Fibroblast of mammary gland (primary cell): ENCODE measurements around the gene DCC.

Experiments used
- DNase-seq: peaks from one replicate; pipeline ENCODE4 v3.0.0-alpha.2; 2010; ENCODE audit warnings: low read depth
- H3K4me3 ChIP-seq: 2 replicates; pipeline ENCODE4 v1.5.1; 2011; ENCODE audit warnings: low read depth, mild to moderate bottlenecking, low read length, moderate library complexity; ENCODE audit not compliant: control insufficient read depth
- CTCF ChIP-seq: conservative IDR thresholded peaks from 2 replicates; pipeline ENCODE4 v1.5.1; 2011; ENCODE audit warnings: low read depth, low read length, inconsistent platforms; ENCODE audit not compliant: control insufficient read depth, insufficient read depth

Gene DCC

GRCh38 chr18:52933356-52933755, 593.4 kb downstream of the DCC start:
- DNase-seq: no peak
- TF ChIP-seq CTCF: no peak
- no peak overlapping the region for H3K4me3 ChIP-seq

GRCh38 chr18:52936931-52937330, 596.9 kb downstream of the DCC start:
- TF ChIP-seq CTCF: no peak
- no peak for DNase-seq
- no peak overlapping the region for H3K4me3 ChIP-seq

GRCh38 chr18:52937840-52938239, 597.8 kb downstream of the DCC start:
- no peak overlapping the region for H3K4me3 ChIP-seq
- DNase-seq: no peak
- no peak for TF ChIP-seq CTCF

- no peak for TF ChIP-seq CTCF
- DNase-seq: no peak
- H3K4me3 ChIP-seq: no peak overlapping the region
These were observed 605.6 kb downstream of the DCC start for GRCh38 chr18:52945552-52945951.

GRCh38 chr18:52948868-52949444, 609.0 kb downstream of the DCC start:
- no peak for DNase-seq
- TF ChIP-seq CTCF: no peak
- no peak overlapping the region for H3K4me3 ChIP-seq

GRCh38 chr18:52950155-52950554, 610.2 kb downstream of the DCC start:
- no peak for DNase-seq
- H3K4me3 ChIP-seq: no peak overlapping the region
- TF ChIP-seq CTCF: no peak

GRCh38 chr18:52953387-52953786, 613.4 kb downstream of the DCC start:
- no peak for TF ChIP-seq CTCF
- no peak for DNase-seq
- H3K4me3 ChIP-seq: no peak overlapping the region
